Stimulated activated naive CD8-positive, alpha-beta T cell treated with anti-CD3 and anti-CD28 coated beads, Interleukin-15, Interleukin-2, amounts not matched to agents 100 ng/mL and 50 ng/mL, for 24 hours (primary cell): Measurements from ENCODE around the gene YARS2.
A peak's percentile ranks its signal among the peaks of the same experiment; 100 is the strongest.

ENCODE experiments used
- H3K27ac Mint-ChIP-seq: one replicate; pipeline ENCODE4 v1.8.0; 2021; ENCODE audit warnings: mild to moderate bottlenecking, mixed read lengths
- H3K27me3 Mint-ChIP-seq: one replicate; pipeline ENCODE4 v1.8.0; 2021; ENCODE audit warnings: mixed read lengths
- H3K36me3 Mint-ChIP-seq: one replicate; pipeline ENCODE4 v1.8.0; 2021; ENCODE audit warnings: low read depth, mixed read lengths
- H3K4me1 Mint-ChIP-seq: one replicate; pipeline ENCODE4 v1.8.0; 2021; ENCODE audit warnings: low read depth, mixed read lengths
- H3K4me3 Mint-ChIP-seq: one replicate; pipeline ENCODE4 v1.8.0; 2021; ENCODE audit warnings: mild to moderate bottlenecking, mixed read lengths
- H3K9me3 Mint-ChIP-seq: one replicate; pipeline ENCODE4 v1.8.0; 2021; ENCODE audit warnings: mixed read lengths

The YARS2 gene

GRCh38 chr12:32755654-32756475 is at the start of gene YARS2:
Gene YARS2 (minus strand): TSS chr12:32755897. CDS start chr12:32755874, 23 bp downstream.
- H3K27ac Mint-ChIP-seq, result peak within 1 kb of the TSS; percentile 93
- peaks cover 21% of the 10 kb centered on the region for H3K4me1 Mint-ChIP-seq
- H3K4me3 Mint-ChIP-seq, result peak within 1 kb of the TSS; percentile 92
- H3K9me3 Mint-ChIP-seq, result no peaks in the 10 kb centered on the region
- H3K36me3 Mint-ChIP-seq, result peaks cover 23% of the 10 kb centered on the region
- no peaks in the 10 kb centered on the region for H3K27me3 Mint-ChIP-seq

- Mint-ChIP-seq H3K4me3 (no peak overlapping the region), H3K27me3 (peaks cover 15% of the 10 kb centered on the region), H3K9me3 (peaks cover 21% of the 10 kb centered on the region), H3K4me1 (no peaks in the 10 kb centered on the region), H3K27ac (no peak overlapping the region), H3K36me3 (no peaks in the 10 kb centered on the region)
Observed at GRCh38 chr12:32804301-32804700, 48.6 kb upstream of the YARS2 start.

DNA sequence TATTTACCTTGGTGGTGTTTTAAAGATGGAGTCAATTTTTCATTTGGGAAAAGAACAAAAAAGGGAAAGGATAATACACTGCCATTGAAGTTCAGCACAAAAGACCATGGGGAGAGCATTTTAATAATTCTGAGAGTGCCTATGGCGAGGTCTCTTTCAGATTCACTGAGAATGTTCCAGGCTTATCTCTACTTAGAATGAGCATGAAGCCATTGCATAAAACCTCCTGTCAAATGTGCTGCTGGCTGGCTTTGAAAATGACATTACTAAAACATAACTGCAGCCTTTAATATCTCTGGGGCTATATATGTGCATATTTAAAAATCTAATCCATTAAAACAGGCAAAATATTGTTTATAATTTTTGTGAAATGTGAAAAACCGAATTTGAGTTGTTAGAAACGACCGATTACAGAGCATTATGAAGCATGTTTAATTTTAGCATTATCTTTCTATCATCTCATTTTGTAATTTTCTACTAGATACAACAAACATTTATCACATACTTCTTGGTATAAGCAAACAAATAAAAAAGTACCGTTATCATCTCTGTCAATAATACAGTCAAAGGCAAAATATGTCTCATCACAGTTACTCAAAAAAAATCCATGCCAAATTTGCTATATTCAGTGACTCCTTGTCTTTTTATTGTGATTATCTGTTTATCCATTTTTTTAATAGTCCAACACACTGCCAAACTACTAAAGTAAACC is 45.7 kb upstream of the YARS2 start:
- H3K27ac Mint-ChIP-seq, result no peak overlapping the region
- H3K4me3 Mint-ChIP-seq, result no peak overlapping the region
- peaks cover 3% of the 10 kb centered on the region for H3K27me3 Mint-ChIP-seq
- H3K9me3 Mint-ChIP-seq, result peaks cover 4% of the 10 kb centered on the region
- no peaks in the 10 kb centered on the region for H3K4me1 Mint-ChIP-seq
- no peaks in the 10 kb centered on the region for H3K36me3 Mint-ChIP-seq

DNA sequence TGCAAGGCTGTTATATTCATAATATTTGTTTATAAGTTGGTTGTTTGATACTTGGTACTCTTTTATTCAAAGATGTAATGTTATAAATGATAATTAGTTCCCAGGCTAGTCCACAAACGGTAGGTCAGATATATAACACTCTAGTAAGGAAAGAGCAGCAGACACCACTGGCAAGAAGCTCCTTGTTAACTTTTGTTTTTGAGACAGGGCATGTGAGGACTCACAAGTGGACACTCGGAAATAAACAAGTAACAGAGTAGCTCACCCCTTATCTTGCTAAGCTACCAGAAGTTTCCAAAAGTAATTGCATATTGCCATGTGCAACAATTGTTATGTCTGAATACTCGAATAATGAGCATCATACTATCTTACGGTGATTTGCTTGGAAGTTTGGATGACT is 38.6 kb upstream of the YARS2 start:
- Mint-ChIP-seq H3K36me3 (no peaks in the 10 kb centered on the region), H3K27ac (no peak overlapping the region), H3K4me3 (no peak overlapping the region), H3K4me1 (no peaks in the 10 kb centered on the region), H3K27me3 (peaks cover 4% of the 10 kb centered on the region), H3K9me3 (no peaks in the 10 kb centered on the region)

- no peaks in the 10 kb centered on the region for H3K4me1 Mint-ChIP-seq
- H3K4me3 Mint-ChIP-seq, result no peak overlapping the region
- H3K27ac Mint-ChIP-seq, result no peak overlapping the region
- H3K36me3 Mint-ChIP-seq, result no peaks in the 10 kb centered on the region
- H3K9me3 Mint-ChIP-seq, result no peaks in the 10 kb centered on the region
- peaks cover 4% of the 10 kb centered on the region for H3K27me3 Mint-ChIP-seq
Observed at GRCh38 chr12:32789916-32790315, 34.2 kb upstream of the YARS2 start.

DNA sequence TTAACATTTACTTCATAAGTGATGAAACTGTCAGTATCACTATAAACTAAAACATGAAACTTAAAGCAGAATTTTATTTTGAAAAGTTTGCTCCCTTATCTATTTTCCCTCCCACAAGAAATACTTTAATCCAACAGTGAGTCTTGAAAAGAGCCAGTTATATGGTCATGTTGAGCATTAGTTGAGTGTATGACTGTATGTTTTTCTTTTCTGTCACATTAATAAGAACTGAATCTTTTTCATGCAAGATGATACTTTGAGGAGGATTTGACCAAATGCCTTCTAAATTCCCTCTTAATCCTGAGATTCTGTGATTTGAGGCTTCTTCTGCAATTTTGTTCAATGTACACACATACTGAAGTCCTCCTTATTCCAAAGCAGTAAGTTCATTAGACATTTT is 33.7 kb upstream of the YARS2 start:
- Mint-ChIP-seq H3K27ac (no peak overlapping the region), H3K9me3 (no peaks in the 10 kb centered on the region), H3K4me1 (no peaks in the 10 kb centered on the region), H3K36me3 (no peaks in the 10 kb centered on the region), H3K27me3 (peaks cover 4% of the 10 kb centered on the region), H3K4me3 (no peak overlapping the region)

DNA sequence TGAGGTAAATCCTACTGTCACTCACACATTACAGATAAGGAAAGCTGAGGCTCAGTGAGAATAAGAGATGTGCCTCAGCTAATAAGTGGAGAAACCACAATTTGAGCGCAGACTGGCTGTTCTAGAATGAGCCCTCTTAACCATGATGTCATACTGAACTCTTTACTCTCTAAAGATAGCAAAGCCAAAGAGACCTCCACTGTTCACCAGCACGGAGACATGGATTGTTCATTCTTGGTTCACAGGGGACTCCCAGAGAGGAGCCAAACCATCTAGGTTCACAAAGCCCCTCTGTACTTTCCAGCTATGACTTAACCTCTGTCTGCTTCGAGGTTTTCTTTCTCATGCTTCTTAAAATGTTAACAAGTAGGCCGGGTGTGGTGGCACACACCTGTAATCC is 32.7 kb upstream of the YARS2 start:
- Mint-ChIP-seq H3K9me3 (no peaks in the 10 kb centered on the region), H3K36me3 (no peaks in the 10 kb centered on the region)

GRCh38 chr12:32785557-32785956 is 29.9 kb upstream of the YARS2 start:
- H3K4me3 Mint-ChIP-seq, result no peak overlapping the region
- H3K27ac Mint-ChIP-seq, result no peak overlapping the region
- H3K27me3 Mint-ChIP-seq, result peaks cover 8% of the 10 kb centered on the region
- no peaks in the 10 kb centered on the region for H3K36me3 Mint-ChIP-seq
- H3K4me1 Mint-ChIP-seq, result no peaks in the 10 kb centered on the region
- no peaks in the 10 kb centered on the region for H3K9me3 Mint-ChIP-seq

More for the DNA sequence above, 32.7 kb upstream of the YARS2 start:
- H3K4me3 Mint-ChIP-seq, result no peak overlapping the region
- H3K4me1 Mint-ChIP-seq, result no peaks in the 10 kb centered on the region
- H3K27me3 Mint-ChIP-seq, result peaks cover 4% of the 10 kb centered on the region
- H3K27ac Mint-ChIP-seq, result no peak overlapping the region

GRCh38 chr12:32783029-32783428 is 27.3 kb upstream of the YARS2 start:
- no peaks in the 10 kb centered on the region for H3K36me3 Mint-ChIP-seq
- peaks cover 11% of the 10 kb centered on the region for H3K27me3 Mint-ChIP-seq
- H3K27ac Mint-ChIP-seq, result no peak overlapping the region
- H3K4me1 Mint-ChIP-seq, result no peaks in the 10 kb centered on the region
- H3K4me3 Mint-ChIP-seq, result no peak overlapping the region
- H3K9me3 Mint-ChIP-seq, result no peaks in the 10 kb centered on the region

DNA sequence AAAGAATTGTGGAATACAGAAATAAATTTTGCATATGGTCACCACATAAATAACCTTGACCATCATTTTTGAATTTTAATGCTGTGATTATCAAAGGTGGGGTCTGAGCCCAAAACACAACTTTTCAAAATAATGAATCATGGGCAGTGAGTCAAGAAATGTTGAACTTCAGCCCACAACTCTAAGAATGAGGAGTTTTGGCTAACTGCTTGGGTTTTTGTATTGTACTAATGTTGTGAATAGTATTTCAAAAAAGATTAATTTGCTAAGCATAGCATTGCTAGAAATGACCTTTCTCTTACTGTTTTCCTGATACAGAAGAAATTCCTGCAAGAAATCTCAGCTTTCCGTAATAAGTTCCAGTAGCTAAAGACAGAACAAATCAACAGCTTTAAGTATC is 24.4 kb upstream of the YARS2 start:
- Mint-ChIP-seq H3K36me3 (no peaks in the 10 kb centered on the region), H3K27ac (no peak overlapping the region), H3K27me3 (peaks cover 20% of the 10 kb centered on the region), H3K9me3 (no peaks in the 10 kb centered on the region), H3K4me3 (no peak overlapping the region), H3K4me1 (no peaks in the 10 kb centered on the region)

- Mint-ChIP-seq H3K4me3 (no peak overlapping the region), H3K27me3 (peaks cover 29% of the 10 kb centered on the region)
Observed at GRCh38 chr12:32777691-32778175, 22.0 kb upstream of the YARS2 start.

GRCh38 chr12:32777159-32777558 is 21.5 kb upstream of the YARS2 start:
- Mint-ChIP-seq H3K4me1 (no peaks in the 10 kb centered on the region), H3K27ac (no peak overlapping the region), H3K27me3 (peaks cover 29% of the 10 kb centered on the region), H3K9me3 (no peaks in the 10 kb centered on the region), H3K4me3 (no peak overlapping the region), H3K36me3 (no peaks in the 10 kb centered on the region)

More at GRCh38 chr12:32777691-32778175, 22.0 kb upstream of the YARS2 start:
- H3K27ac Mint-ChIP-seq, result no peak overlapping the region
- no peaks in the 10 kb centered on the region for H3K9me3 Mint-ChIP-seq
- no peaks in the 10 kb centered on the region for H3K4me1 Mint-ChIP-seq
- no peaks in the 10 kb centered on the region for H3K36me3 Mint-ChIP-seq

GRCh38 chr12:32776258-32776657 is 20.6 kb upstream of the YARS2 start:
- no peak overlapping the region for H3K4me3 Mint-ChIP-seq
- no peaks in the 10 kb centered on the region for H3K9me3 Mint-ChIP-seq
- H3K36me3 Mint-ChIP-seq, result no peaks in the 10 kb centered on the region

GRCh38 chr12:32773691-32774090 is 18.0 kb upstream of the YARS2 start:
- H3K4me3 Mint-ChIP-seq, result no peak overlapping the region
- H3K4me1 Mint-ChIP-seq, result no peaks in the 10 kb centered on the region
- H3K9me3 Mint-ChIP-seq, result no peaks in the 10 kb centered on the region
- no peak overlapping the region for H3K27ac Mint-ChIP-seq
- H3K36me3 Mint-ChIP-seq, result no peaks in the 10 kb centered on the region
- H3K27me3 Mint-ChIP-seq, result peaks cover 25% of the 10 kb centered on the region

More at GRCh38 chr12:32776258-32776657, 20.6 kb upstream of the YARS2 start:
- peaks cover 32% of the 10 kb centered on the region for H3K27me3 Mint-ChIP-seq
- no peak overlapping the region for H3K27ac Mint-ChIP-seq
- H3K4me1 Mint-ChIP-seq, result no peaks in the 10 kb centered on the region

DNA sequence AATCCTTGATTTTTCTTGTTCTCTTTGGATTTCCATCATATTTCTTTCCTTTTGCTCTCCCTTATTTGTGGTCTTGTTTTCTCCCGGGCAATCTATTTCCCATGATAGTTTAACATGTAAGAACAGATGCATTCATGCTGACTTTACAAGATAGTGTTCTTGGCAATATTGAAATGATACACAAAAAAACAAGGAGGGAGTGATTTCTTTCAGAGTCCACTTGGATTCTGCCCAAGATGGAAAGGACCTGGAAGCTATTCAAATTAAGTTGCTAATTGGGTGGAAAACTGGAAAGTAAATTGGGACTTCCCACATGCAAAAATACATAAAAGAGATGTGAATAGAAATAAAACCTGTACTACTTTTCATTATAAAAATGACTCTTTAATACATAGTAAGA is 14.4 kb upstream of the YARS2 start:
- Mint-ChIP-seq H3K36me3 (no peaks in the 10 kb centered on the region), H3K9me3 (no peaks in the 10 kb centered on the region), H3K4me3 (no peak overlapping the region), H3K27ac (no peak overlapping the region), H3K4me1 (no peaks in the 10 kb centered on the region), H3K27me3 (peaks cover 17% of the 10 kb centered on the region)
